GM10266 (cell line): ENCODE results near the gene HTATSF1.

Source experiments
- DNase-seq: peaks from one replicate; pipeline ENCODE4 v3.0.0; 2012; ENCODE audit errors: extremely low spot score
- TF ChIP-seq, protein P1 (sequence below): IDR thresholded peaks from 2 replicates; pipeline ENCODE4 v1.5.1; 2012; ENCODE audit warnings: mild to moderate bottlenecking, low read depth; ENCODE audit not compliant: control insufficient read depth, insufficient read depth; ENCODE audit errors: missing control alignments

HTATSF1 gene

DNA sequence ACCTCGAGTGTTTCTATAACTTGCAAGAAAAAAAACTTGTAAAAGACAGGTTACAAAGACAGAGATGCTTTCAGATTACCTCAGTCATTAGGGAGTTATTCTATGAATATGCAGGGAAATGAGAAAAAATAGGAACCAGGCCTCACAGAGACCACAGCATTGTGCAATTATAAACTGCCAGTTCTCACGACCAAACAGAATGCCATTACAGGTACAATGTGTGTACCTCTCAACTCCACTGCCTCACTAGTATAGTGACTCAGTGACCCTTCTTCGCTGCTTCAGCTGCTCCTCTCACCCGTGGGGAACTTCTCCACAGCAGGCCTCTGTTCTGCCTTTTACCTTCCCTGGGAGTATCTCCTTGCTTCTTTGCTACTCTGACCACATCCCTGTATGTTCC lies 2.3 kb upstream of the HTATSF1 start:
- TF ChIP-seq, protein P1, sequence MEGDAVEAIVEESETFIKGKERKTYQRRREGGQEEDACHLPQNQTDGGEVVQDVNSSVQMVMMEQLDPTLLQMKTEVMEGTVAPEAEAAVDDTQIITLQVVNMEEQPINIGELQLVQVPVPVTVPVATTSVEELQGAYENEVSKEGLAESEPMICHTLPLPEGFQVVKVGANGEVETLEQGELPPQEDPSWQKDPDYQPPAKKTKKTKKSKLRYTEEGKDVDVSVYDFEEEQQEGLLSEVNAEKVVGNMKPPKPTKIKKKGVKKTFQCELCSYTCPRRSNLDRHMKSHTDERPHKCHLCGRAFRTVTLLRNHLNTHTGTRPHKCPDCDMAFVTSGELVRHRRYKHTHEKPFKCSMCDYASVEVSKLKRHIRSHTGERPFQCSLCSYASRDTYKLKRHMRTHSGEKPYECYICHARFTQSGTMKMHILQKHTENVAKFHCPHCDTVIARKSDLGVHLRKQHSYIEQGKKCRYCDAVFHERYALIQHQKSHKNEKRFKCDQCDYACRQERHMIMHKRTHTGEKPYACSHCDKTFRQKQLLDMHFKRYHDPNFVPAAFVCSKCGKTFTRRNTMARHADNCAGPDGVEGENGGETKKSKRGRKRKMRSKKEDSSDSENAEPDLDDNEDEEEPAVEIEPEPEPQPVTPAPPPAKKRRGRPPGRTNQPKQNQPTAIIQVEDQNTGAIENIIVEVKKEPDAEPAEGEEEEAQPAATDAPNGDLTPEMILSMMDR = no peak
- no peak for DNase-seq

- DNase-seq = no peak
- TF ChIP-seq, protein P1 = no peak
Observed at GRCh38 chrX:136496186-136496763, 1.1 kb upstream of the HTATSF1 start.

- DNase-seq = peak; percentile 80
- TF ChIP-seq, protein P1 = no peak
Observed at GRCh38 chrX:136496764-136497555, 432 bp upstream of the HTATSF1 start.

DNA sequence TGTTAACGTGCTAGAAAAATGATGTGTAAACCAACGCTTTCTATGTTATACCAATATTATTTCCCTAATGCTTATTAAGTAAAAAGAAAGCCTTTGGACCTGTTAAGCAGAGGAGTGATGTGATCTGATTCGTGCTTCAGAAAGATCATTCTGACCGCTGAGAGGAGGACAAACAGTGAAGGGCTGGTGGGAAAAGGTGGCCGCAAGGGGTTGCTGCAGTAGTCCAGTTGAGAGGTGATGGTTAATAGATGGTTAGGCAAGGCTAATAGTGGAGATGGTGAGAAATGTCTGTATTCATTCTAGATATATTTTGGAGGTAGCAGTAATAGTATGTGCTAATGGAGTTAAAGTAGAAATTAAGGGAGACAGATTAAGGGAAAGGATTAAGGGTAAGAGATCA lies 21.7 kb downstream of the HTATSF1 start:
- TF ChIP-seq, protein P1 = no peak
- DNase-seq = no peak

GRCh38 chrX:136523770-136524169 lies 26.4 kb downstream of the HTATSF1 start:
- TF ChIP-seq, protein P1 = no peak
- no peak for DNase-seq

DNA sequence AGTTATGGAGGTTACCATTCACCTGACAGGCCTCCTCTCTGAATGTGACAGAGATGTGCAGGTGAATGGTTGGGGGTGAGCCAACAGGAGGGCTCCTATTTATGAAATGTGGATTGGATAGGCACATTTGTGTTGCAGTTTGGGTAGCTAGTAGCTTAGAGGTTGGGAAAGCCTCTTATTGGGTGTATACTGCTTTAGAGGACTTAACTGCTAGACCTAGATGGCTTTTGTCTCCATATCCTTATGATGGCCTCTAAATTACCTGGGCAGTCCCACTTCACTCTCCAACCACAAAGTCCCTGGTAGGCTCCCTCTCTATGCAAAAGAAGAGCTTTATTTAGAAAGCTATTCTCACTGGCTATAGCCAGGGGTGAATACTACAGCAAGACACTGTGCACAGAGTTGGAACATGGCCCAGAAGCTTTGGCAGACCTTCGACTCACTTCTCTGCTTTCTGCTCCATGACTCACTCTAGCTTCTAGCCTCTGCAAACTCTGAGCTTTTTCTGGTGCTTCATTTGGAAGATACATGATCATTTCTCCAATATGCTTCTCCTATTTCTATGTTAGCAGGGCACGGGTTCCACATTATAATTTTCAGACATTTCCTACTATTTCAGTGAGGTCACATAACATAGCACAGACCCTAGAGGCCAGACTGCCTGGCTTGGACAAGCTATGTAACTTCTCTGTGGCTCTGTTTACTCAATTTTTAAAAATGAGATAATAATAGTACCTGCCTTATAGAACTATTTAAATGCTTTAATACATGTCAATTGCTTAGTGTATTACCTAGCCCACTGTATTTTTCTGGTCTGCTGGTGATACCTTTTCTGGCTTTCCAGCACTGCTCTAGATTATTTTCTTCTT lies 28.6 kb downstream of the HTATSF1 start:
- no peak for DNase-seq

More for the DNA sequence above, 28.6 kb downstream of the HTATSF1 start:
- TF ChIP-seq, protein P1 = no peak
